HG03139 (cell line): ENCODE measurements around the gene CD93.

Source experiments
- ATAC-seq: cut with Tn5 transposase; IDR thresholded peaks from one replicate; pipeline ENCODE4 v1.9.1; 2021; ENCODE audit not compliant: unreplicated experiment

CD93 gene

DNA sequence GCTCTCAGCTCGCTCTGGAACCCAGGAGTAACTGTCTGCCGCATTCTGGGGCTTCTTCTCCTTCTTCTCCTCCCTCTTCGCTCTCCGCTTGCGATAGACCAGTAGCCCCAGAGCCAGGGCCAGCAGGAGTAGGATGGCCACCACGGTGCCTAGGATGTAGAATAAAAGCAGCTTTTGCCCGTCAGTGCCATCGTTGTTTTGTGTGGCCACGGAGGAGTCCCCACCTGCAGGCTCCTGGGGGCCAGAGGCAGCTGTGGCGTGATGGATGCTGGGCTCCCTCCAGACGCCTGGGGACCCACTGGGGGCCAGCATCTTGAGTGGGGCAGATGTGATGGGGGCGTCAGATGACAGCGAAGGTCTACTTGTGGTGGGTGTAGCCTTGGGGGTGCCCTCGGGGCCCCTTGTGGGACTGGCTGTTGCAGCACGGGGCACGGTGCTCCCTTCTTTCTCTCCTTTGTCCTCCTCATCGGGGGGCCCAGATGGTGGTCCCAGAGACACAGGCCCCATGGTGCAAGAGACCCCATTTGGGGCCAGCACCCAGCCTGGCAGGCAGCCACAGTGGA lies 1.8 kb downstream of the CD93 start:
- ATAC-seq: no peak

DNA sequence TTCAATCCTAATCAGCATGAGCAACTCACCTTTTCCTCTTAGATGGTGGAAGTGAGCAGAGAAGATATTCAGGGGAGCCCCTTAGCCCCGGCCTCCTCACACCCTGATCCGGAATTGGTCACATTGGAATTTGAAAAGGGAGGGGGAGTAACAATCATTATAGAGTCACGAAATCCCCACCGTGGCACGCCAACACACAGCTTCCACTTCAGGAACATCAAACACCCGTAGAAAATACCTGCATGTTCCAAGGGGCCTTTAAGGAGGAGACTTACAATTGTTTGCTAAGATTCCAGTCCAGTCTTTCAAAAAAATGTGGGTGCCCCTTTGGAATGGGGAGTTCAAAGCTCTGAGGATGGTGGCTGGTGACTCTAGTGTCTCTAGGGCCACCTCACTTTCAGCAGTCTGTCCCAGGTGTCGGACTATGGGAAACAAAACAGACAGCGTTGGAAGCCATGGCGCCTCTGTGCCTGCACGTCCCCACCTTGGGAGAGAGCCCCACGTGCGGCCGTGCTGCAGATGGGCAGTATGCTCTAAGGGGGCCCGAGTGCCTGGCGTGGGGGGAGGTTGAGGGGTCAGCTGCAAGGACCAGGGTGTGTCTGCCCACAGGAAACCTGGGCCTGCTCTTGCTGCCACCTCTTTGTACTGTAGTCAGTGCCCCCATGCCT lies 2.4 kb downstream of the CD93 start:
- no peak for ATAC-seq

DNA sequence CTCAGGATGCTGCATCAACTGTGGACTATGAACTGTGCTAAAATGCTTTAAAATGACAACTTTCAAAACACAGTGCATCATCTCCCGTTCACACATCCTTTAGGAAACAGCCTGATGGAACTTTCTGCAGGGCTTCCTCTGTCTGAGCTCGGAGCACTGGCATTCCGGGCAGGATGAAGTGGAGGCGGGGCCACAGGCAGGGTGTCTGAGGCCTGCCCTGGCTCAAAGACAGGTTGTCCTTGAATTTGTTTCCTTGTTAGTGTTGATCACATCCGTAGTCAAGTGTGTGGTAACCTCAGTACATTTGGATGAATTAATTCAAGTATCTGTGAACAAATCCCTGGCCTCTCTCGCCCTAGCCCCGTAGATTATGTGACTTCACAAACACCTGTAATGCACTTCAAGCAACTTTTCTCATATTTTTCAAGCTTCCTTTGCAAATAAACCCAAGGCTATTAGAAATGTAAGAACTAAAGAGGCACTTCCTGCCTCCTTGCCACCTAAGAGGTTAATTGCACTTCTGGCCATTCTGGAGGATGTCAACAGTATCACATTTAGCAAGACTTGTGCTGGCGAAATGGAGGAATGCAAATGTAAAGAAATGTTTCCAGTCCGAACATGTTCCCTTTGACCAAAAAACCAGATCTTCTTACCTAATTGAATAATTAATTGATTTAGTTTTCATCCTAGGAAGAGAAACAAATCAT lies 3.1 kb downstream of the CD93 start:
- ATAC-seq: no peak

GRCh38 chr20:23081263-23081819 lies 4.8 kb downstream of the CD93 start:
- no peak for ATAC-seq

DNA sequence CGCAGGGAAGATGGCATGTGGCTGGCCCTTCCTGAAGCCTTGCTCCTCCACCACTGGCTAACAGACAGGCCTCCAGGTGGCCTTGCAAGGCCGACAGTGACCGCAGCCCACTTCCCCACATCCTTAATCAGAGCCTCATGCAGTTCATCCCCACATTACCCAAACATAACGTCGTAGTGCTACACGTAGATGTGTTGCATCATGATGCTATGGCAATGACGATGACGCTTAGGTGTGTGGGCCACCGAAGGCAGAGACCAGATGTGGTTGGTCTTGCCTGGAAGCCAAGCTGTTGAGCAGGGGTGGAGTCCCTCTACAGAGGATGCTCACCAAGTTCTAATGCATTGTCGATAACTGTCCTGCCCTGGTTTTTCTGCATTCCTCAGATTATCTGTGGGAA lies 5.6 kb downstream of the CD93 start:
- ATAC-seq: no peak

- no peak for ATAC-seq
Observed at GRCh38 chr20:23079926-23080325, 6.2 kb downstream of the CD93 start.

GRCh38 chr20:23079016-23079351 lies 7.1 kb downstream of the CD93 start:
- no peak for ATAC-seq

DNA sequence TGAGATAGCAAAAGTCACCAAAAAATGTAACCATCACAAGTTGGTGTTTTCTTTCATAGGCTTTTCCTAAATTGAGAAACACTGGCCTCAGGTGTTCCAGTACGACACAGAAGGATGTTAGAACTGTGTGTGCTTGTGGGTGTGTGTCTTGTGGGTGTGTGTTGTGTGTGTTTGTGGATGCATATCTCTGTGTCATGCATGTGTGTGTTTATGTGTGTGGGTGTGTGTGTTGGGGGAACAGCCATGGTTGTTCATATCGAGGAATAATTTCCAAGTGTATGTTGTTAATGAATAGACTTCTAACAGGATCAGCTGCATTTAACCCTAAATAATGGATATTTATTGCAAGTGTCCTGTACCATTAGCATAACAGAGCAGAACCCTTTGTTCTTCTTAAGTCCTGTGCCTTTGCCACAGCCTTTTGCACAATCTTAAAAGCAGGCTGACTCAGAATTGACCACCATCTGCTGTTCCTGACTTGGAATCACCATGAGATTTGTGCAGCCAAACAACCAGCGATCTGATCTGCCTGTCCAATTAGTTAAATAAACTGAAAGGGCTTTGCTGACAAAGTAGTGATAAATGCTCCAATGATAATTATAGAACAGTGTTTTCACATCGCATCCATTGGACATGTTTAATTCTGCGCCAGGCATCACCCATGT lies 7.6 kb downstream of the CD93 start:
- ATAC-seq: no peak

GRCh38 chr20:23077277-23077676 lies 8.8 kb downstream of the CD93 start:
- ATAC-seq: no peak

GRCh38 chr20:23074052-23074451 lies 12.1 kb downstream of the CD93 start:
- no peak for ATAC-seq

DNA sequence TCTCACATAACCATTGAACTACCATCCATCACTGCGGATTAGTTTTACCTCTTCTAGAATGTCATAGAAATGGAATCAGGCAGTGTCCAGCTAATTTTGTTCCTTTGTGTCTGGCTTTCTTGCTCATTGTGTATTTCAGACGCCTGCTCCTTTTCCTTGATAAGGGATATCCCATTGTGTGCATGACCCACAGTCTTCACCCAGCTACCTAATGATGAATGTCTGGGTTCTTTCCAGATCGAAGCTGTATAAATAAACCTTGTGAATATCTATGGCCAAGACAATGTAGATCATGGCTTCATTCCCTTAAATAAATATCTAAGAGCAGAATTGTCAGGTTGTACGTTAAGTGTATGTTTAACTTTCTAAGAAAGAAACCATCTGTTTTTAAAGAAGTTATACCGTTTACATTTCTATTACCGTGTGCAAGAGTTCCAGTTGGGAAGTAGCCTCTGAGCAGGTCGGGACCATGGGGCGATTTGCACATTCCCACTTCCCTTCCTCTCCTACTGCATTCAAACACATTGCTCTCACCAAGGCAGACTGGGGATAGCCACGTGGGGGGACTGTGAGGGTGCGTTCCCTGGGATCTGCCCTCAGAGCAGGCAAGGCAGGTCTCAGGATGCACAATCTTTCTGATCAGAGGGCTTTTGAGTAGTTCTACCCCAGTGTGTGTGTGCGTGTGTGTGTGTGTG lies 13.1 kb downstream of the CD93 start:
- ATAC-seq: no peak

GRCh38 chr20:23071996-23072395 lies 14.1 kb downstream of the CD93 start:
- no peak for ATAC-seq

DNA sequence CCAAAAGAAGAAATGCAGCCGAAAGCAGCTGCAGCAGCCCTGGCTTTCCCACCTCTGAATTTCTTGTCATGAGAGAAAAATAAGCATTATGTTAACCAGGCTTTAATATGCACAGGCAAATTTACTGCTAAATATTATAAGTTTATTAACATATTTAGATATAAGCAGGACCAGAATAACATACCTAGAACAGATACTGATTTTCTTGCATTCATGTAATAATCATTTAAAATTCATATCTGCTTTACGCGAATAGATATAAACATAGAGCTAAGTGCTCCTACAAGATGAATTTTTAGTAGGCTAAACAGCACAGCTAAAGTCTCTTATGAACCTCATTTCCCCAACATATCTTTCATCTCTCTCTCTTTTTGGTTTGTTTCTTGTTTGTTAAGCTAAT lies 14.7 kb downstream of the CD93 start:
- ATAC-seq: no peak

GRCh38 chr20:23069108-23069507 lies 17.0 kb downstream of the CD93 start:
- no peak for ATAC-seq

DNA sequence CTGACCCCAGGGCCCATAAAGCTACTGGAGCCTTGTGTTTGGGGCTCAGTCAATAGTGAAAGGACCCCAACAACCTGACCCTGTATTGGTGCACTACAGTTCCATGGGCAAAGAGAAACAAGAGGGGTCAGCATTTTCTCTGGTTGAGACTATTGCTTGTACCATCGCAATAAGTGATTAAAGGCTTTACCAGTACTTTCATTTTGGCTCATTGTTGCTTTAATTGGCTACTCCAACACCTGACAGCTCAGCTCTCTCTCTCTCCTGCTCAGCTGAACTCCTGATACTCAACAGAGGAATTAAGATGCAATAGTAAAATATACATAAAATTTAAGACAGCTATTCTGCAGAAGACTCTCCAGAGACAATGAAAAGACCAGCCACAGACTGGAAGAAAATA lies 17.8 kb downstream of the CD93 start:
- ATAC-seq: no peak

GRCh38 chr20:23066772-23067171 lies 19.4 kb downstream of the CD93 start:
- ATAC-seq: no peak

DNA sequence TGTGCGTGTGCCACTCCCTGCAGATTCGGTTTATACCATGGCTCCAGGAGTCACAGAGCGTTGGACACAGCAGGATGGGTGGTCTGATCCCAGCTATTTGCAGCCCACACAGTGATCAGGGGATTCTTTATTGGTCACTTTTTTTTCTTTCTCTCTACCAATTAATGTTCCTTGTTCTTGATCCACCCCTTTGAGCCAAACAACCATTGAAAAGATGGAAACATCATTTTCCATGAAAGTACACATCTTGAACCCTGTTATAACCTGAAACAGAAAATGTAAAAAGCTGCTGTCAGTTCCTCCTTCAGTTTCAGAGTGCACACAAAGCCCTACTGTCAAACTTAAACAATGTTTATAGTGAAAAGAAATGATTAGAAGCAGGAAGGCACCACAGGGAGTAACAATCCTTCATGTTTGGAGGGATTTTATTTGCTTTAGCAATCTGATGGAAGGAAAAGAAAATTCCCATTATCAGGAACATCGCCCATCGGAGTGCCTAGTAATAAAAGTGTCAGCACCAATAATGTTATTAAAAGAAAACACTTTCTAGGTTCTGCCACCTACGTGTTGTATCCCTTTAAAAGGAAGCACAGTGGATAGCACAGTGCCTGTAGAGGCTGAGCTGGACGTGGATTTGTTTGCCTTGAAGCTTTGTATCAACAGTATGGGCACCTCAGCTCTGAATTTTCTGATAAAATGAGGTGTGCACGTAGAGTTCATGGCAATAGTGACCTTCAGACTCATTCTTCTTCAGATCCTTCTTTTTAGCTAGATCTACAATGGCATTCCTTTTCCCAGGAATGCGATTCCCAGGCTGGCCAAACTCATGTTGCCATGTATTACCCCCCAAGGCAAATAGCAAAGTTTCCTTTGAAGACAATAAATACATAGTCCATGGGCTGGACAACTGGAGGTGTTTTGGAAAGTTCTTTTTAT lies 20.6 kb downstream of the CD93 start:
- ATAC-seq: no peak

DNA sequence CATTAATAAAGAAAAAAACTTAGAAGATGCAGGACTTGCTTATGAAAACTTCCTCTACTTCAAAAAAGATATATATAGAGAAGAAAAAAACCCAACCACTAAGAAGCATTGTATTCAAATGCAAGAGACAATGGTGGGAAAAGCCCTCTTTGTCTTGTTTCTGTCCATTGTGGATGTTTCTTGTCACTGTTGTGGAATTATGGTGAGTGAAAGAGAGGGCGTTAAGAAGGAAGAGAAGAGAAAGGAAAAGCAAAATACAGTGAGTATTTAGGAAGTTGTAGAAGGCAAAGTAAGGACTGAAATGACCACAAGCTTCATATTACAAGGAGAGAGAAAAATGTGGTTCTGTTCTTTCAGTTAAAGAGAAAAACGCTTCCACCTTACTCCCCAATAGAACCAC lies 22.5 kb downstream of the CD93 start:
- no peak for ATAC-seq

DNA sequence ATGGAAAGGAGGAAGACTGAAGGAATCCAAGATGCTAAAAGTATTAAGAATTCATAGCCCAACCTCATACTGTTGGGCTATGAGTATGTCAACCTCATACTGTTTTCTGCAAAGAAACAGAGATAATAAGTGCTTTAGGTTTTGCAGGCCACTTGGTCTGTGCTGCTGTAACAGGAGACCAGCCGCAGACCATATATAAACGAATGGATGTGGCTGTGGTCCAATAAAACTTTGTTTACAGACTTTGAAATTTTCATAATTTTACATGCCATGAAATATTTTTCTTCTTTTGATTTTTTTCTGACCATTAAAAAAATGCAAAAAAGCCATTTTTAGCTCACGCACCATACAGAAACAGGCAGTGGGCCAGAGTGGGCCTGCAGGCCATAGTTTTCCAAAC lies 23.0 kb downstream of the CD93 start:
- ATAC-seq: no peak

- no peak for ATAC-seq
Observed at GRCh38 chr20:23062632-23063031, 23.5 kb downstream of the CD93 start.
